AG04450 (cell line): ENCODE results near the gene POLR1H. TPM values are rescaled to one million over a fixed set of nuclear protein-coding genes. Genes with fewer than 3 reads are reported as not detected.

Source experiments
- CTCF ChIA-PET: fragments of 300-600, 350-600 bp; formaldehyde crosslinking; extraction: SDS; loops from one replicate; lab custom pipeline; 2022; ENCODE audit warnings: antibody characterized with exemption, inconsistent platforms; lab: Charles Lee
- POLR2A ChIA-PET: fragments of 350-600 bp; formaldehyde crosslinking; extraction: SDS; loops from one replicate; lab custom pipeline; 2021; ENCODE audit warnings: antibody characterized with exemption, inconsistent platforms; lab: Yijun Ruan, JAX
- DNase-seq: peaks from one replicate; pipeline ENCODE4 v3.0.0-alpha.2; 2011; ENCODE audit warnings: low read depth, low spot score
- H3K27ac ChIP-seq: one replicate; pipeline ENCODE4 v1.5.1; 2012; ENCODE audit warnings: low read depth, low read length, control low read depth
- H3K27me3 ChIP-seq: one replicate; pipeline ENCODE4 v1.6.0; 2012; ENCODE audit warnings: low read length; ENCODE audit not compliant: control insufficient read depth, insufficient read depth
- H3K4me3 ChIP-seq: 2 replicates; pipeline ENCODE4 v1.5.1; 2011; ENCODE audit warnings: mild to moderate bottlenecking, low read depth, low read length, control low read depth
- H3K9me3 ChIP-seq: 2 replicates; pipeline ENCODE4 v1.5.1; 2012; ENCODE audit warnings: low read length; ENCODE audit not compliant: control insufficient read depth, insufficient read depth
- polyA plus RNA-seq: library from polyadenylated mRNA; depleted of rRNA; stranded (reverse); fragments of >200 nt; gene quantifications from 2 replicates; pipeline ENCODE4 v1.2.3, GENCODE V29; 2011
- TF ChIP-seq, protein P1 (sequence below): IDR thresholded peaks from 2 replicates; pipeline ENCODE4 v1.5.1; 2011; ENCODE audit warnings: low read depth, low read length, control low read depth, inconsistent platforms

POLR1H gene
- polyA plus RNA-seq, 1 experiment: 25.0 TPM

DNA sequence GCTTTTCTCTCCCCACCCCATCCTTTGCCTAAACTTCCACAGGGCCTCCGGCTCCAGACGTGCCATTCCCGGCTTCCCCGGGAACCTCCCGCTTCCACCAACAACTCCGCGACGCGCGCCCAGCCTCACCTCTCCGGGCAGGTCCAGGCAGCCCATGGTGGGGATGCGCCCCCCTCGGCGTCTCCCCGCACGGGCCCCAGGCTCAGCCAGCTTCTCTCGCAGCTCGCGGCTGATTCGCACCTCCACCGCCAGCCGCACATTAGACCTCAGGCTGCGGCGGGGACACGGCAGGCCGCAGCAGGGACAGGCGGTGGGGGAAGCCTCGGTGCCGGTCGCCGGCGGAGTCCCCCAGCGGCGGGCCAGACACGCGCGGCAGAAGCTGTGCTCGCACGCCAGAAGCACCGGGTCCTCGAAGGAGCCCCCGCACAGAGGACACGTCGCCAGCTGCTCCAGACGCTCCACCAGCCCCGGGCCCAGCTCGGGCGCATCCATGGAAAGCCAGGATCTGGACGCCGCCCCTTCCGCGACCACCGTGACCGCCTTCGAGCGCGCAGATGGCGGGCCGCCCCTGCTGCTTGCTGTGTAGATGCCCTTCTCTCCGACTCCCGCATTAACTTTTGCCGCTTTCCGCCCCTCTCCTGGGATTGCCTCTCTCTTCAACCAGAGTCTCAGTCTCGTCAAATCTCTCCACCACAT, 14.2 kb downstream of the POLR1H start, which contains the start of gene RNF39:
TSS of gene RNF39 (minus strand) at position 676 of the 696 bp plus-strand sequence. CDS start at position 492, 184 bp downstream.
- ChIA-PET POLR2A (interaction anchor here (0.7 kb wide), 1 partner anchor 1794 kb away, joined by 5 read pairs; the partner anchor contains the start of gene PGBD1), CTCF (interaction anchor here (0.8 kb wide), 1 partner anchor 9 kb away, joined by 3 read pairs; no protein-coding TSS in a partner anchor)
- TF ChIP-seq, protein P1, sequence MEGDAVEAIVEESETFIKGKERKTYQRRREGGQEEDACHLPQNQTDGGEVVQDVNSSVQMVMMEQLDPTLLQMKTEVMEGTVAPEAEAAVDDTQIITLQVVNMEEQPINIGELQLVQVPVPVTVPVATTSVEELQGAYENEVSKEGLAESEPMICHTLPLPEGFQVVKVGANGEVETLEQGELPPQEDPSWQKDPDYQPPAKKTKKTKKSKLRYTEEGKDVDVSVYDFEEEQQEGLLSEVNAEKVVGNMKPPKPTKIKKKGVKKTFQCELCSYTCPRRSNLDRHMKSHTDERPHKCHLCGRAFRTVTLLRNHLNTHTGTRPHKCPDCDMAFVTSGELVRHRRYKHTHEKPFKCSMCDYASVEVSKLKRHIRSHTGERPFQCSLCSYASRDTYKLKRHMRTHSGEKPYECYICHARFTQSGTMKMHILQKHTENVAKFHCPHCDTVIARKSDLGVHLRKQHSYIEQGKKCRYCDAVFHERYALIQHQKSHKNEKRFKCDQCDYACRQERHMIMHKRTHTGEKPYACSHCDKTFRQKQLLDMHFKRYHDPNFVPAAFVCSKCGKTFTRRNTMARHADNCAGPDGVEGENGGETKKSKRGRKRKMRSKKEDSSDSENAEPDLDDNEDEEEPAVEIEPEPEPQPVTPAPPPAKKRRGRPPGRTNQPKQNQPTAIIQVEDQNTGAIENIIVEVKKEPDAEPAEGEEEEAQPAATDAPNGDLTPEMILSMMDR: no peak
- H3K27ac ChIP-seq: no peak within 1 kb of the TSS
- H3K9me3 ChIP-seq: no peaks in the 10 kb centered on the region; the same call in 1 of the 2 replicates
- no peak for DNase-seq
- H3K4me3 ChIP-seq: peak within 1 kb of the TSS; percentile 35
- peaks cover 82% of the 10 kb centered on the region for H3K27me3 ChIP-seq

DNA sequence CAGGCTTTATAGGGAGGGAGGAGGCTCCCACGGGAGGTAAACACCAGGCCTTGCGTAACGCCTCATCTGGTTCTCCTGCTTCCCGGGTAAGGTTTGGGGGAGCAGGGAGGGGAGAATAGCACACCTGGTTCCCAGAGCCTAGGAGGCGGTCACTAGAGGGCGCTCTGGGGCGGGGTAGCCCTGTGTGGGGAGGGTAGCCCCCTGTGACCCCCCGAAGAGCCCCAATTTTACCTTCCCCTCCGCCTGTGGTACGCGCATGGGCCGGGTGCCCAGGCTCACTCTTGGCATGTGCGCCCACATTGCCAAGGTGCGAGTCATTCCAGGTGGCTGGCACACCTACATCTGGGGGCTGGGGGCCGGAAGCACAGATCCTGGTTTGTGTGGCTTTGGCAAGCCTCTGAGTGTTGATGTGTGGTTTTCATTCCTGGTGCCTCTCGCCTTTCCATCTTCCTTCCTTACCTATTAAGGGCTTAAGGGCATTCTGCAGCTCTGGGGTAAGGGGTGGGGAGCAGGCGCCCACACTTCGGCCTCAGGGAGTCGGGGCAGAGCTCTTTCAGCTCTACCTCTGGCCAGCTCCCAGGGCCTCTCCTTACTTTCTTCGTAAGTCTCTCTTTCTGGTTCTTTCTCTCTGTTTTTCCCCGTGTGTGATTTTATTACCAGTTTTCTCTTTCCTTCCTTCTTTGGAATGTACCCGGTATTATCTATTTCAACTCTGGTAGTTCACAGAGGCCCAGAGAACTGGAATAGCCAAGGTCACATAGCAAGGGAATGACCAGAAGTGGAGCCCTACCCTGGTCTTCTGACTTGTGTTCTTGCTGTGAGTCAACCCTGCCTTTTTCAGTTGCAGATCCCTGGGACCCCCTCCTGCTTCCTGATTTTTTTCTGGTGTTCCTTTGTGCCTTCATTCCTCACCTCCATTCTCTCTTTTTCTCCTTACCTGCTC, 15.0 kb downstream of the POLR1H start:
- DNase-seq: no peak
- TF ChIP-seq, protein P1: peak; percentile 36; the same call in 1 of the 2 replicates
- H3K9me3 ChIP-seq: no peaks in the 10 kb centered on the region; the same call in 1 of the 2 replicates
- H3K4me3 ChIP-seq: no peak overlapping the region
- H3K27me3 ChIP-seq: peaks cover 79% of the 10 kb centered on the region
- CTCF ChIA-PET: no interaction called here
- POLR2A ChIA-PET: no interaction called here
- no peak overlapping the region for H3K27ac ChIP-seq

DNA sequence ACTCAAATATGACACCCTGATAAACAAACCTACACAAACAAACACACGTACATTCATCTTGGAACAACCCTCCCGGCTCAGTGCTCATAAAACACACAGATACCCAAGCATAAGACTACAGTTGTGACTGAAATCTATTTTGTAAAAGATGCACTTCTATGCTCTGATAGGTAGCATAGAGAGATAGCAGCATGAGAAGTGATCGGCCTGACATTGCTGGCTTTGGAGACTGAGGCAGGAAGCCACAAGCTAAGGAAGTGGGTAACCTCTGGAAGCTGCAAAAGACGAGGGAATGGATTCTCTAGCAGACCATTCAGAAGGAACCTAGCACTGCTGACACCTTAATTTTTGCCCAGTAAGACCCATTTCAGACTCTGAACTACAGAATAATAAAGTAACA, 16.2 kb downstream of the POLR1H start:
- TF ChIP-seq, protein P1: no peak
- Histone ChIP-seq H3K4me3 (no peak overlapping the region), H3K27me3 (peaks cover 70% of the 10 kb centered on the region), H3K27ac (no peak overlapping the region), H3K9me3 (no peaks in the 10 kb centered on the region; the same call in 1 of the 2 replicates)
- ChIA-PET POLR2A (no interaction called here), CTCF (interaction anchor here (1.0 kb wide), 1 partner anchor 54 kb away, joined by 3 read pairs; no protein-coding TSS in a partner anchor)
- DNase-seq: no peak

DNA sequence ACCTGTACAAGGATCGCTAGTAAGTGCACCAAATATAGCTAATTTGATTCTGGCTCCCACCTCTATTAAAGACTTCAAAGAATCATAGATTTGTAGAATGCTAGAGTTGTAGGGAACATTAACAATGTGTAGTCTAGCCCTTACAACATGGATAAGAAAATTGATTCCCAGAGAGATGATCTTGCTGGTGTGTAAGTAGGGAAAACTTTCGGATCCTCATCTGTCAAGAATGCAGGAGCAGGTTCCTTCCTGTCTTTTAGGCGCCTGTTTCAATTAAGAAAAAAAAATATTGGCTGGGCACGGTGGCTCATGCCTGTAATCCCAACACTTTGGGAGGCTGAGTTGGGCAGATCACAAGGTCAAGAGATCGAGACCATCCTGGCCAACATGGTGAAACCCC, 26.8 kb downstream of the POLR1H start:
- H3K27me3 ChIP-seq: peaks cover 10% of the 10 kb centered on the region
- CTCF ChIA-PET: interaction anchor here (1.6 kb wide), 1 partner anchor 16 kb away, joined by 3 read pairs; no protein-coding TSS in a partner anchor
- POLR2A ChIA-PET: no interaction called here
- H3K27ac ChIP-seq: no peak overlapping the region
- DNase-seq: no peak
- H3K9me3 ChIP-seq: no peaks in the 10 kb centered on the region
- H3K4me3 ChIP-seq: no peak overlapping the region
- TF ChIP-seq, protein P1: no peak
